Fibroblast of lung (primary cell): ENCODE data around the gene DLG2.

Source experiments
- EZH2 ChIP-seq: IDR thresholded peaks from 2 replicates; pipeline ENCODE4 v1.5.1; 2012; ENCODE audit warnings: low read length, control low read depth, mild to moderate bottlenecking; ENCODE audit errors: missing control alignments
- TF ChIP-seq, protein P1 (sequence below), 2 donors: IDR thresholded peaks in 1 of 2; conservative IDR thresholded peaks in 1 of 2; 1 replicate in 1 of 2; 2 replicates in 1 of 2; pipeline ENCODE4 v1.5.1; 2011 to 2012; ENCODE audit warnings: low read length in 2 of 2, control low read depth in 1 of 2, inconsistent platforms in 1 of 2, low read depth in 1 of 2, mild to moderate bottlenecking in 1 of 2

DNA sequence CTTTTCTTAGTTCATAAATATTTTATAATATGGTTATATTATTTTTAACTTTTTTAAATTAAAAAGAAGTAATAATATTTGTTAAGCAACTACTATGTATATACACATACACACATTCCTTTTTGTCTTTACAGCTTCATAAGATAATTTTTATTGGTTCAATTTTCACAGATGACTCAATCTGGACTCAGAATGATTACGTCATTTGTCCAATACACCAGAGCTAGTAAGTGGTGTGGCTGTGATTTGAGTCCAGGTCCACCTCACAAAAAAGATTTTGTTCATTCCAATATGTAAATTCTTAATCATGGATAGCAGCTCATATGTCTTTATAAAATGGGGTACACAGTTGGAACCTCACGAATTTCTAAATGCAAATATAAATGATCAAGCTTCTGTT, 1014.5 kb downstream of the DLG2 start:
- TF ChIP-seq EZH2: no peak
- TF ChIP-seq, protein P1, sequence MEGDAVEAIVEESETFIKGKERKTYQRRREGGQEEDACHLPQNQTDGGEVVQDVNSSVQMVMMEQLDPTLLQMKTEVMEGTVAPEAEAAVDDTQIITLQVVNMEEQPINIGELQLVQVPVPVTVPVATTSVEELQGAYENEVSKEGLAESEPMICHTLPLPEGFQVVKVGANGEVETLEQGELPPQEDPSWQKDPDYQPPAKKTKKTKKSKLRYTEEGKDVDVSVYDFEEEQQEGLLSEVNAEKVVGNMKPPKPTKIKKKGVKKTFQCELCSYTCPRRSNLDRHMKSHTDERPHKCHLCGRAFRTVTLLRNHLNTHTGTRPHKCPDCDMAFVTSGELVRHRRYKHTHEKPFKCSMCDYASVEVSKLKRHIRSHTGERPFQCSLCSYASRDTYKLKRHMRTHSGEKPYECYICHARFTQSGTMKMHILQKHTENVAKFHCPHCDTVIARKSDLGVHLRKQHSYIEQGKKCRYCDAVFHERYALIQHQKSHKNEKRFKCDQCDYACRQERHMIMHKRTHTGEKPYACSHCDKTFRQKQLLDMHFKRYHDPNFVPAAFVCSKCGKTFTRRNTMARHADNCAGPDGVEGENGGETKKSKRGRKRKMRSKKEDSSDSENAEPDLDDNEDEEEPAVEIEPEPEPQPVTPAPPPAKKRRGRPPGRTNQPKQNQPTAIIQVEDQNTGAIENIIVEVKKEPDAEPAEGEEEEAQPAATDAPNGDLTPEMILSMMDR (conservative IDR thresholded peaks at IDR 0.05 in 1 of 2, IDR thresholded peaks at IDR 0.05 in 1 of 2; ENCODE audit: low read depth in 1 of 2, low read length in 2 of 2): no peak
